Activated T-helper 2 cell treated with anti-CD3 and anti-CD28 coated beads, Interferon-gamma antibody, Interleukin-2, Interleukin-4, amounts not matched to agents 10 μg/mL and 5 μg/mL and 100 μg/mL, durations not matched to agents 14 hours and 24 hours and 36 hours (primary cell): ENCODE measurements around the gene GRAMD1A. TPM values are rescaled to one million over a fixed set of nuclear protein-coding genes. Genes with fewer than 3 reads are reported as not detected.

Experiments
- DNase-seq: peaks from one replicate; pipeline ENCODE4 v3.0.0; 2021; ENCODE audit warnings: low spot score
- H3K27ac Mint-ChIP-seq: one replicate; pipeline ENCODE4 v1.8.0; 2021; ENCODE audit warnings: mixed read lengths
- H3K27me3 Mint-ChIP-seq: one replicate; pipeline ENCODE4 v1.8.0; 2021; ENCODE audit warnings: low read depth, mixed read lengths
- H3K36me3 Mint-ChIP-seq: one replicate; pipeline ENCODE4 v1.8.0; 2021; ENCODE audit warnings: low read depth, mixed read lengths
- H3K4me1 Mint-ChIP-seq: one replicate; pipeline ENCODE4 v1.8.0; 2021; ENCODE audit warnings: low read depth, mixed read lengths
- H3K4me3 Mint-ChIP-seq: one replicate; pipeline ENCODE4 v1.8.0; 2021; ENCODE audit warnings: low read depth, mild to moderate bottlenecking, moderate library complexity, mixed read lengths
- H3K9me3 Mint-ChIP-seq: one replicate; pipeline ENCODE4 v1.8.0; 2021; ENCODE audit warnings: mixed read lengths
- intact Hi-C: fragments of 100-400 bp; cut with micrococcal nuclease; formaldehyde crosslinking; loops from one replicate; pipeline ENCODE4 v1.15.1; 2023
- total RNA-seq: library from RNA; stranded (reverse); gene quantifications from 2 replicates; pipeline ENCODE4 v1.2.3, GENCODE V29; 2022

GRAMD1A gene
- total RNA-seq = 260 TPM in 2 replicates

DNA sequence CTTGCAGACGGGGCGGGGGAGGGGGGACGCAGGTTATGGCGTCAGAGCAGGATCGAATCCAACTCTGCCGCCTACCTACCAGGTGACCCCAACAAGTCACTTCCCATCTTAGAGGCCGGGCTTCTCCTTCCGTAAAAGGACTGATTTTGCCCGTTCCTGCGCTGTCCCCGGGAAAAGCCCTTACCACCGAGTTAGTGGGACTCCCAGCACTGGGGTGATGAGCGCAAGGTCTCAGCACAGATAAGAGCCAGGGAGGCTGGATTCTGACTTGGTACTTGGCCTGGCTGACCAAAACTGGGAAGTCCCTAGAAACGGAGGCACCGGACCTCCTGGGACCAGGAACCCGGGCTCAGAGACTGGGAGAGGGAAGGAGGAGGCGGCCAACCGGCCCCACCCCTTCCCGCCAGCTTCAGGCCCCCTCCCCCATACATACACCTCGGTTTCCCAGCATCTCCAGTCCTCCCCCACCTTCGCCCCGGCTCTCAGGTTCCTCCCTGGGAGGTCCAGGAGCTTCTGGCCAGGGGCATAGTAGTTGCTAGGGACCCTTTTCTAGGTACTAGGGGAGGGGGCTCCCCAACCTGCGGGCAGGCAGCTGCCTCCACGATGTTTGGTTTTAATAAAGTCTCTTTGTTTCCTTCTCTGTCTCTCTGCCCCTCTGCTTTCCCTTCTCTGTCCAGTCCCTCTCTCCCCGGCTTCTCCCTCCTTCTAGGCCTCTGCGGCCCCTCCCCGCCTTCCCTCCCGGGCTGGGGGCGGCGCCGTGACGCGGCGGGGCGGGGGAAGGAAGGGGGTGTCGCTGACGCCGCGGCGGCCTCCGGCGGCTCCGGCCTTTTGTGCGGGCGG is at the start of gene GRAMD1A:
Gene GRAMD1A (plus strand): TSS at position 826 of the 840 bp plus-strand sequence. CDS start 156 bp downstream, outside the sequence.
- Mint-ChIP-seq H3K27me3 (no peaks in the 10 kb centered on the region), H3K4me3 (peak within 1 kb of the TSS; percentile 99), H3K27ac (peak within 1 kb of the TSS; percentile 98), H3K36me3 (peaks cover 43% of the 10 kb centered on the region), H3K4me1 (peaks cover 47% of the 10 kb centered on the region), H3K9me3 (no peaks in the 10 kb centered on the region)
- peak; percentile 70 for DNase-seq
- intact Hi-C loops = loop anchor here (5.0 kb wide), 2 partner anchors 37 to 322 kb away; partner anchors contain the start of genes SCGB2B2, ZNF302 and ZNF792

GRCh38 chr19:34953092-34953491 is 47.0 kb upstream of the GRAMD1A start:
- H3K36me3 Mint-ChIP-seq = peaks cover 88% of the 10 kb centered on the region
- DNase-seq = no peak
- H3K4me1 Mint-ChIP-seq = no peaks in the 10 kb centered on the region
- no peaks in the 10 kb centered on the region for H3K27me3 Mint-ChIP-seq
- H3K4me3 Mint-ChIP-seq = no peak overlapping the region
- intact Hi-C loops = no loop called here
- H3K9me3 Mint-ChIP-seq = peaks cover 84% of the 10 kb centered on the region
- H3K27ac Mint-ChIP-seq = no peak overlapping the region

- Mint-ChIP-seq H3K9me3 (peaks cover 86% of the 10 kb centered on the region), H3K27me3 (no peaks in the 10 kb centered on the region), H3K4me1 (peaks cover 14% of the 10 kb centered on the region), H3K4me3 (no peak overlapping the region), H3K36me3 (peaks cover 96% of the 10 kb centered on the region), H3K27ac (no peak overlapping the region)
- no peak for DNase-seq
- intact Hi-C loops = no loop called here
These were observed 42.0 kb upstream of the GRAMD1A start for GRCh38 chr19:34957830-34958751.

- intact Hi-C loops = no loop called here
- no peak for DNase-seq
- H3K27me3 Mint-ChIP-seq = no peaks in the 10 kb centered on the region
- no peak overlapping the region for H3K27ac Mint-ChIP-seq
- peaks cover 90% of the 10 kb centered on the region for H3K36me3 Mint-ChIP-seq
- H3K4me3 Mint-ChIP-seq = no peak overlapping the region
- peaks cover 78% of the 10 kb centered on the region for H3K9me3 Mint-ChIP-seq
- H3K4me1 Mint-ChIP-seq = peaks cover 16% of the 10 kb centered on the region
These were observed 41.1 kb upstream of the GRAMD1A start for GRCh38 chr19:34959021-34959420.

- Mint-ChIP-seq H3K4me1 (peaks cover 16% of the 10 kb centered on the region), H3K36me3 (peaks cover 81% of the 10 kb centered on the region), H3K27me3 (no peaks in the 10 kb centered on the region), H3K27ac (peak overlapping the region; percentile 40), H3K9me3 (peaks cover 72% of the 10 kb centered on the region), H3K4me3 (peak overlapping the region; percentile 14)
- DNase-seq = no peak
- intact Hi-C loops = loop anchor here (5.0 kb wide), 1 partner anchor 42 kb away; the partner anchor contains the start of gene GRAMD1A
These were observed 39.9 kb upstream of the GRAMD1A start for GRCh38 chr19:34960103-34960805.

GRCh38 chr19:34960940-34961679 is 39.0 kb upstream of the GRAMD1A start:
- Mint-ChIP-seq H3K27ac (no peak overlapping the region), H3K4me3 (no peak overlapping the region), H3K9me3 (peaks cover 71% of the 10 kb centered on the region), H3K36me3 (peaks cover 73% of the 10 kb centered on the region), H3K4me1 (peaks cover 16% of the 10 kb centered on the region), H3K27me3 (no peaks in the 10 kb centered on the region)
- DNase-seq = no peak
- intact Hi-C loops = loop anchor here (5.0 kb wide), 1 partner anchor 41 kb away; the partner anchor contains the start of gene GRAMD1A

DNA sequence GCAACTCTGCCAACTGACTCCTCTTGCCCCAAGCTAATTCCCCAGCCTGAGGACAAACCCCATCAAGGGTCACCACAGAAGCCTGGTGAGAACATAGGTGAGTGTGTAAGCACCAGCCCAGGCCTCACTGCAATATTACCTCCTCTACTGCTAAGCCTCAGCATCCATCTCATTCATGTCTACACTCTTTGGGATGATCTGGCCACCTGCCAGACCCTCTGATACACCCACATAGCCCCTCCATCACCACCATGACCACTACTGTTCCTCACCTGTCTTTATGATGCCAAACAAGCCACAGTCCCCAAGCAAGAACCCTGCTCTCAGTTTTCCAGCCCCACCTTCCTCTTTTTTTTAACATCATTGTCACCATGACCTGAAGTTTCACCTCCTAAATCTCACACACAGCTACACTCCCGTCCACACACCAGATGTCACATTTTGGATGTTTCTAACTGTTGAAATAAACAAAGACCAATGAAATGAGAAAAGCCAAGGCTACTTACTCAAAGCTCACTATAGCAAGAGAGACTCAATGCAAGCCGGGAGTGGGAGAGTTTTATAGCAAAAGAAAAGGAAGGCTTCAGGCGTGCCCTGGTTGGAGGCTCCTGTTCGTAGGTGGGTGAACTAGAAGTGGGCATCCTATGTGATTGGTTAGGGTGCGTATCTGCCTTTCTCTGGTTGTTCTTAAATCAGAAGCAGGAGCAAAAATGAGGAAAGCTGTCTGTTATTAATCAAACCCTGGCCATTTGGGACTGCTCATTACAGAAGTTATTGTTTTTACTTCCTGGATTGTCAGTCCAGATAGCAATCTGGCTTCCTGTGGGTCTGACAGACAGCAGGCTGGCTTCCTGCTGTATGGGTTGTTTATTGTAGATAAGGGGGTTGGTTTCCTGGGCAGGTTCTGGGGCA is 38.1 kb upstream of the GRAMD1A start:
- peaks cover 68% of the 10 kb centered on the region for H3K9me3 Mint-ChIP-seq
- peaks cover 64% of the 10 kb centered on the region for H3K36me3 Mint-ChIP-seq

DNA sequence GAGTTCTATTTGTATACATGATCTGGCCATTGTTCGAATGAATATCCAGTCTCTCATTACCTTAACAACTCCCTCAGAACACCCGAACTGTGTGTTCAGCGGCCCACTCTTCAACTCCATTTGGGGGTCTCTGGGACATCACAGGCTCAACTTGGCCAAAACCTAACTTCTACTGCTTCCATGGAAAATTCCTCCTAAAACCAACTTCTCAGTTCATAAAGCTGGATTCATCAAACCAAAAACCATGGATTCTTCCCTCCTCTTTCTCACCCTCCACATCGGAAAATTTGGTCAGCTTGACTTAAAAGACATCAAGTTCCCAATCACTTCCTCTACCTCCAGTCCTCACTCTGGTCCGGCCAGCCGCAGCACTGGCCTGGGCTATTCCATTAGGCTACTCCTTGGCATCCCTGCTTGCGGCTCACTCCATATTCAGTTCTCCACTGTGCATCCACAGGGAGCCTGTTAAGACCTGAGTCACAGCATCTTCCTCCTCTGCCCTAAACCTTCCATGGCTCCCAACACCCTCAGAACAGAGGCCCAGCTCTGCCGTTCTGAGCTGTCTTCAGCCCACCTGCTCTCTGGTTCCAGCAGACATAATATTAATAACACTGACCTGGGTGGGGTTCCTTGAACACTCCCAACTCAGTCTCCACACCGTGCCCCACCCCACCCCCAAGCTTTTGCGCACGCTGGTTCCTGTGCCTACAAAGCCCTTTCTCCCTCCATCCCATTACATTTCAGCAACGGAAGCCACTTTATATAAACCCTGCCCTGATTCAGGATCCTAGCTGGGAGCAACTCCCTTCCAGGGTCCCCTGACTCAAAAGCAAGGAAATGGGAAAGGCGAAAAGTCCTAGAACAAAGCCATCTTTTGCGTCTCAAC is 37.2 kb upstream of the GRAMD1A start:
- intact Hi-C loops = loop anchor here (5.0 kb wide), 1 partner anchor 39 kb away; the partner anchor contains the start of gene GRAMD1A
- peaks cover 70% of the 10 kb centered on the region for H3K9me3 Mint-ChIP-seq
- H3K4me3 Mint-ChIP-seq = peak overlapping the region; percentile 96
- peaks cover 16% of the 10 kb centered on the region for H3K4me1 Mint-ChIP-seq
- no peaks in the 10 kb centered on the region for H3K27me3 Mint-ChIP-seq
- DNase-seq = no peak
- peak overlapping the region; percentile 77 for H3K27ac Mint-ChIP-seq
- H3K36me3 Mint-ChIP-seq = peaks cover 55% of the 10 kb centered on the region

More for the DNA sequence above, 38.1 kb upstream of the GRAMD1A start:
- intact Hi-C loops = loop anchor here (5.0 kb wide), 1 partner anchor 40 kb away; the partner anchor contains the start of gene GRAMD1A
- H3K27me3 Mint-ChIP-seq = no peaks in the 10 kb centered on the region
- peak; percentile 41 for DNase-seq
- peaks cover 16% of the 10 kb centered on the region for H3K4me1 Mint-ChIP-seq
- peak overlapping the region; percentile 77 for H3K27ac Mint-ChIP-seq
- H3K4me3 Mint-ChIP-seq = peak overlapping the region; percentile 96

DNA sequence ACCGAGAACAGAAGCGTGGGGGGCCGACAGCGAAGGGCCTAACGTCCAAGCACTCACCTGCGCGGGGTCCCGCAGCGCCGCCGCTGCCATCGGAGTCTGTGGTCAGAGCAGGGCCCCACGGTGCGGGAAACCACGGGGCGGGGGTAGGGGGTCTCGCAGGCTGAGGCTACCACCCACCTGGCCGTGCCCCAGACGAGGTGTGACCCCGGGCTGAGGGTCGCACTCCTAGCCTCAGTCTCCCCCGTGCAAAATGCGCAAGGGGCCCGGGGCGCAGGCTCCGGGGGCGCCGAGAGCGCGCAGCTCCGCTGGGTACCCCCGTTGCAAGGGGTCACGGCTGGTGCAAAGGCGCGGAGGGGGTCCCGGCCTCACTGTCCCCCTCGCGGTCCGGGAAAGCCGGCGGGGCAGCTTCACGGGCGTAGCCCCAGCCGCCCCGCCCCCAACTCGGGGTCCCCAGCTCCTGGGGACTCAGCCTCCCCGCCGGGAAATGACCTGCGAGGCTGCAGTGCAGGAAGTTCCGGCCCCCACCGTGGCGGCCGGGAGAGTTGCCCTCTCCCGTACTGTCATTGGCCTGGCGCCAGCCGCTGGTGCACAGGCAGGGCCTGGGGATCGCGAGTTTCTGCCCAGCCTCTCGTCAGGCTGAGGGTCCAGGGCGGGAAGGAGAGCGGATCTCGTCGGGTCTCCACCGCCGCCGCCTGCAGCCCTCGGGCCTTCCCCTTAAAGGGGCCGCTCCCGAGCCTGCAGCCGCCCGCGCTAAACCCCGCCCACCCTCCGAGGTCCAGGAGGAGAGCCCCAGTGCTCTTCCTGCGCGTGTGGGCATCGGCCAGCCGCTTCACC is 36.3 kb upstream of the GRAMD1A start, which contains the start of gene ZNF792:
Gene ZNF792 (minus strand): TSS at position 657 of the 834 bp plus-strand sequence. CDS start 567 bp downstream, at position 90.
- DNase-seq = peak; percentile 35
- peaks cover 53% of the 10 kb centered on the region for H3K36me3 Mint-ChIP-seq
- H3K27ac Mint-ChIP-seq = peak within 1 kb of the TSS; percentile 77
- intact Hi-C loops = loop anchor here (5.0 kb wide), 1 partner anchor 39 kb away; the partner anchor contains the start of gene GRAMD1A
- peaks cover 16% of the 10 kb centered on the region for H3K4me1 Mint-ChIP-seq
- H3K4me3 Mint-ChIP-seq = peak within 1 kb of the TSS; percentile 96
- H3K27me3 Mint-ChIP-seq = no peaks in the 10 kb centered on the region
- H3K9me3 Mint-ChIP-seq = peaks cover 72% of the 10 kb centered on the region
